H1 (cell line): ENCODE results near the gene CCDC24. TPM values are rescaled to one million over a fixed set of nuclear protein-coding genes. Genes with fewer than 3 reads are reported as not detected.

ENCODE experiments used
- CTCF ChIA-PET: fragments of 300-600 bp; sonication (Branson Sonifier 250); formaldehyde crosslinking; loops from one replicate; lab custom pipeline; 2021; ENCODE audit not compliant: partially characterized antibody; lab: Charles Lee
- POLR2A ChIA-PET: fragments of 300-600 bp; sonication (Branson Sonifier 250); formaldehyde crosslinking; loops from one replicate; lab custom pipeline; 2021; ENCODE audit warnings: inconsistent platforms; ENCODE audit not compliant: partially characterized antibody; lab: Charles Lee
- DNase-seq, 2 experiments: peaks; one replicate each; pipeline versions ENCODE4 v3.0.0 to v3.0.0-alpha.2; 2010 to 2022; ENCODE audit warnings: low spot score in 2 of 2, low read depth in 1 of 2, mixed read lengths in 1 of 2
- FAIRE-seq: peaks from 2 replicates; lab custom pipeline; 2011; peaks lifted over from hg19 to GRCh38; lab: Jason Lieb, UNC
- H2AFZ ChIP-seq: 2 replicates; pipeline ENCODE4 v1.8.1; 2012; ENCODE audit warnings: low read length, inconsistent platforms
- H2AK5ac ChIP-seq: 2 replicates; pipeline ENCODE4 v1.6.1; 2013; ENCODE audit warnings: low read depth, low read length
- H2BK120ac ChIP-seq: replicated peaks from 2 replicates; pipeline ENCODE3; 2013; ENCODE audit warnings: low read depth, low read length, inconsistent platforms
- H2BK12ac ChIP-seq: 2 replicates; pipeline ENCODE4 v1.6.1; 2013; ENCODE audit warnings: low read depth, low read length
- H2BK15ac ChIP-seq: 2 replicates; pipeline ENCODE4 v1.6.1; 2013; ENCODE audit warnings: low read length
- H2BK20ac ChIP-seq: 2 replicates; pipeline ENCODE4 v1.6.1; 2013; ENCODE audit warnings: low read length
- H2BK5ac ChIP-seq: 2 replicates; pipeline ENCODE4 v1.6.1; 2013; ENCODE audit warnings: low read depth, low read length
- H3K14ac ChIP-seq: 2 replicates; pipeline ENCODE4 v1.6.1; 2013; ENCODE audit warnings: inconsistent platforms; ENCODE audit not compliant: insufficient read length
- H3K18ac ChIP-seq: 2 replicates; pipeline ENCODE4 v1.6.1; 2013; ENCODE audit warnings: low read length; ENCODE audit errors: extremely low read depth
- H3K23ac ChIP-seq: 2 replicates; pipeline ENCODE4 v1.6.1; 2013; ENCODE audit warnings: inconsistent platforms; ENCODE audit not compliant: insufficient read length
- H3K23me2 ChIP-seq: 2 replicates; pipeline ENCODE4 v1.6.1; 2013; ENCODE audit warnings: low read depth, low read length
- H3K27ac ChIP-seq: 2 replicates; pipeline ENCODE4 v1.6.1; 2011; ENCODE audit warnings: low read depth, low read length, inconsistent platforms
- H3K27me3 ChIP-seq, 4 experiments: replicated peaks in 1 of 4; 1 replicate in 1 of 4; 2 replicates in 3 of 4; pipeline versions ENCODE4 v1.6.1 to v1.8.1; 2011 to 2013; ENCODE audit warnings: low read length in 3 of 4, mild to moderate bottlenecking in 3 of 4, inconsistent platforms in 2 of 4, mixed read lengths in 2 of 4, moderate library complexity in 1 of 4; ENCODE audit not compliant: control insufficient read depth in 3 of 4, insufficient read depth in 3 of 4; ENCODE audit errors: extremely low read depth in 1 of 4
- H3K36me3 ChIP-seq, 4 experiments: 2 replicates each; pipeline versions ENCODE4 v1.6.1 to v1.8.1; 2011 to 2013; ENCODE audit warnings: mild to moderate bottlenecking in 4 of 4, low read length in 3 of 4, moderate library complexity in 2 of 4, control low read depth in 1 of 4, inconsistent platforms in 1 of 4; ENCODE audit not compliant: insufficient read depth in 4 of 4, control insufficient read depth in 2 of 4
- H3K4ac ChIP-seq: replicated peaks from 2 replicates; pipeline ENCODE3; 2013; ENCODE audit warnings: low read length, low read depth, mixed read lengths, inconsistent platforms; ENCODE audit not compliant: insufficient read length
- H3K4me1 ChIP-seq, 4 experiments: replicated peaks in 1 of 4; 1 replicate in 1 of 4; 2 replicates in 3 of 4; pipeline versions ENCODE4 v1.6.1 to v1.8.1; 2011 to 2013; ENCODE audit warnings: low read length in 3 of 4, inconsistent platforms in 2 of 4, mixed read lengths in 1 of 4; ENCODE audit not compliant: insufficient read depth in 4 of 4, control insufficient read depth in 3 of 4
- H3K4me2 ChIP-seq, 2 experiments: 2 replicates each; pipeline versions ENCODE4 v1.6.1 to v1.8.1; 2011 to 2013; ENCODE audit warnings: low read depth in 2 of 2, low read length in 2 of 2, control low read depth in 1 of 2, inconsistent platforms in 1 of 2, mild to moderate bottlenecking in 1 of 2; ENCODE audit not compliant: insufficient read depth in 1 of 2
- H3K4me3 ChIP-seq, 4 experiments: fragments of 200-600, 300-600 bp in 1 of 4; sonication (generic), shearing (Covaris generic), sonication (Bioruptor Twin) in 1 of 4; 2 replicates each; pipeline versions ENCODE4 v1.5.1 to v1.8.1; 2011 to 2016; ENCODE audit warnings: low read length in 4 of 4, low read depth in 3 of 4, control low read depth in 2 of 4, inconsistent platforms in 2 of 4, mild to moderate bottlenecking in 2 of 4, mixed read lengths in 1 of 4, moderate library complexity in 1 of 4; ENCODE audit not compliant: insufficient read depth in 2 of 4; ENCODE audit errors: extremely low read depth in 1 of 4
- H3K56ac ChIP-seq: replicated peaks from 2 replicates; pipeline ENCODE3; 2013; ENCODE audit warnings: low read depth, mild to moderate bottlenecking, mixed read lengths, low read length, inconsistent platforms; ENCODE audit not compliant: insufficient read length
- H3K79me1 ChIP-seq: 2 replicates; pipeline ENCODE4 v1.6.1; 2013; ENCODE audit warnings: low read depth, low read length, control low read depth
- H3K79me2 ChIP-seq, 2 experiments: 2 replicates each; pipeline versions ENCODE4 v1.6.1 to v1.8.1; 2012 to 2013; ENCODE audit warnings: low read length in 2 of 2, mild to moderate bottlenecking in 2 of 2, inconsistent platforms in 1 of 2; ENCODE audit not compliant: insufficient read depth in 2 of 2, control insufficient read depth in 1 of 2
- H3K9ac ChIP-seq, 4 experiments: replicated peaks in 1 of 4; 1 replicate in 1 of 4; 2 replicates in 3 of 4; pipeline versions ENCODE4 v1.6.1 to v1.8.1; 2011 to 2013; ENCODE audit warnings: low read depth in 3 of 4, low read length in 3 of 4, control low read depth in 2 of 4, mild to moderate bottlenecking in 2 of 4, moderate library complexity in 2 of 4, inconsistent platforms in 1 of 4; ENCODE audit errors: extremely low read depth in 1 of 4
- H3K9me3 ChIP-seq, 2 experiments: 2 replicates each; pipeline versions ENCODE4 v1.6.1 to v1.8.1; 2012 to 2013; ENCODE audit warnings: mild to moderate bottlenecking in 2 of 2, moderate library complexity in 2 of 2, control low read depth in 1 of 2, inconsistent platforms in 1 of 2, low read depth in 1 of 2, low read length in 1 of 2, mixed read lengths in 1 of 2; ENCODE audit not compliant: insufficient read depth in 2 of 2
- H4K20me1 ChIP-seq, 2 experiments: replicated peaks in 1 of 2; 2 replicates each; pipeline versions ENCODE3 to v1.8.1; 2011 to 2013; ENCODE audit warnings: inconsistent platforms in 2 of 2, low read length in 2 of 2, mild to moderate bottlenecking in 1 of 2; ENCODE audit not compliant: insufficient read depth in 2 of 2, control insufficient read depth in 1 of 2
- H4K5ac ChIP-seq: 2 replicates; pipeline ENCODE4 v1.6.1; 2013; ENCODE audit warnings: low read length, low read depth, mixed read lengths, inconsistent platforms; ENCODE audit not compliant: insufficient read length
- H4K8ac ChIP-seq: 2 replicates; pipeline ENCODE4 v1.8.0; 2013; ENCODE audit warnings: mild to moderate bottlenecking, moderate library complexity, low read length, inconsistent platforms; ENCODE audit not compliant: insufficient read depth; ENCODE audit errors: extremely low read depth
- H4K91ac ChIP-seq: replicated peaks from 2 replicates; pipeline ENCODE3; 2013; ENCODE audit warnings: low read length, mixed read lengths, inconsistent platforms; ENCODE audit not compliant: insufficient read length
- FOSL1 ChIP-seq: IDR thresholded peaks from 2 replicates; pipeline ENCODE4 v1.6.1; 2011; ENCODE audit warnings: mild to moderate bottlenecking, low read depth, low read length, moderate library complexity; ENCODE audit not compliant: insufficient read depth
- WGBS, 2 experiments: shearing (Covaris generic) in 1 of 2; methylation state at CpG; one replicate each; pipeline versions ENCODE4 v1.1.6 to v1.1.7; 2013 to 2015; ENCODE audit warnings: low lambda C conversion rate in 2 of 2, mixed read lengths in 2 of 2, inconsistent platforms in 1 of 2, low coverage in 1 of 2, missing lambda C conversion rate in 1 of 2; ENCODE audit not compliant: insufficient replicate concordance in 2 of 2, insufficient coverage in 1 of 2, insufficient read length in 1 of 2; ENCODE audit errors: extremely low coverage in 1 of 2, missing lambda C conversion rate in 1 of 2; 5-methylcytosine and 5-hydroxymethylcytosine counted together
- polyA plus RNA-seq, 7 experiments: library from polyadenylated mRNA; depleted of rRNA in 3 of 7; stranded (reverse) in 5 of 7; unstranded in 2 of 7; fragments of >200 nt in 5 of 7; fragments of 200-250 nt in 2 of 7; gene quantifications; 1 replicate in 5 of 7; 2 replicates in 1 of 7; 4 replicates in 1 of 7; pipeline versions ENCODE4 v1.2.1 to v1.2.3, GENCODE V29; 2011 to 2013; ENCODE audit warnings: missing spikeins in 2 of 7, mixed read lengths in 2 of 7
- total RNA-seq: library from RNA; stranded (reverse); fragmentation: NEBNext Ultra II Directional; extraction: Animal tissue kit (Norgen Biotek cat#: 25700); gene quantifications from 2 replicates; pipeline ENCODE4 v1.2.1, GENCODE V29; 2021

CCDC24 gene
- total and polyA plus RNA-seq, 2 of the 8 experiments (the other 6 are each of a cell fraction or from before 2014, with no cell fraction given): 11.2 to 11.4 TPM

- Histone ChIP-seq H4K8ac (no peak overlapping the region), H3K27me3 (no peaks in the 10 kb centered on the region), H3K4me3 (no peak overlapping the region), H3K4me1 (peaks cover 3 to 14% (median 6%) of the 10 kb centered on the region in 4 experiments; a peak in 6 of 7 replicates), H3K9me3 (no peaks in the 10 kb centered on the region), H2AK5ac (no peak overlapping the region), H2BK120ac (no peak overlapping the region), H3K4me2 (no peak overlapping the region), H3K23ac (no peak overlapping the region), H4K91ac (no peak overlapping the region), H2AFZ (no peak overlapping the region), H2BK15ac (no peak overlapping the region), H3K14ac (no peak overlapping the region), H3K4ac (no peak overlapping the region), H3K56ac (no peak overlapping the region), H3K18ac (no peak overlapping the region), H3K79me1 (0 out of 2 replicates have a peak, but pooled peaks cover 3% of the 10 kb centered on the region), H3K9ac (no peak overlapping the region), H4K5ac (no peak overlapping the region), H4K20me1 (peaks cover 0 to 9% of the 10 kb centered on the region in 2 experiments), H2BK12ac (no peak overlapping the region), H3K23me2 (no peaks in the 10 kb centered on the region), H2BK5ac (no peak overlapping the region), H3K36me3 (peaks cover 3 to 18% (median 11%) of the 10 kb centered on the region in 4 experiments; a peak in 7 of 8 replicates), H3K27ac (no peak overlapping the region), H3K79me2 (no peaks in the 10 kb centered on the region), H2BK20ac (no peak overlapping the region)
- CTCF ChIA-PET: interaction anchor here (1.3 to 16.6 kb wide), 8 partner anchors 9 to 86 kb away, joined by 4 to 252 read pairs (median 9); partner anchors contain the start of gene SLC6A9
- POLR2A ChIA-PET: interaction anchor here (1.2 to 27.1 kb wide), 4 partner anchors 4 to 37 kb away, joined by 4 to 544 read pairs (median 275); partner anchors contain the start of gene SLC6A9
- 94% methylated on average over 7 of the region's 8 CpGs; no CpG with 5 or more reads in 1 of the 2 experiments for WGBS, 2 experiments
- DNase-seq: no peak
- FAIRE-seq: no peak
- no peak for TF ChIP-seq FOSL1
These were observed 29.8 kb downstream of the CCDC24 start for GRCh38 chr1:44021156-44021555.
